ENCODE results near the gene TRAF6.
A peak's percentile ranks its signal among the peaks of the same experiment; 100 is the strongest.

The TRAF6 gene

GRCh38 chr11:36451681-36452080, 58.4 kb downstream of the TRAF6 start:
- in situ Hi-C loops (cut with HindIII; ENCODE audit: low sequenced_read_pairs), result loop anchor here (25.0 kb wide), 1 partner anchor 639 kb away; no protein-coding TSS in a partner anchor

GRCh38 chr11:36451045-36451444, 59.0 kb downstream of the TRAF6 start:
- no peak for DNase-seq (ENCODE audit: low read depth)
- H3K4me3 ChIP-seq (ENCODE audit: low read depth, low read length), result no peak overlapping the region
- no peak for TF ChIP-seq CTCF (IDR thresholded peaks at IDR 0.05; ENCODE audit: low read depth, low read length, missing control alignments)
- in situ Hi-C loops (cut with HindIII; ENCODE audit: low sequenced_read_pairs), result loop anchor here (25.0 kb wide), 1 partner anchor 639 kb away; no protein-coding TSS in a partner anchor

More at GRCh38 chr11:36451681-36452080, 58.4 kb downstream of the TRAF6 start:
- no peak for DNase-seq (ENCODE audit: low read depth)
- H3K4me3 ChIP-seq (ENCODE audit: low read depth, low read length), result no peak overlapping the region
- TF ChIP-seq CTCF (IDR thresholded peaks at IDR 0.05; ENCODE audit: low read depth, low read length, missing control alignments), result no peak

GRCh38 chr11:36450110-36450572, 59.9 kb downstream of the TRAF6 start:
- in situ Hi-C loops (cut with HindIII; ENCODE audit: low sequenced_read_pairs), result loop anchor here (25.0 kb wide), 1 partner anchor 638 kb away; no protein-coding TSS in a partner anchor
- DNase-seq (ENCODE audit: low read depth), result no peak
- no peak overlapping the region for H3K4me3 ChIP-seq (ENCODE audit: low read depth, low read length)
- TF ChIP-seq CTCF (IDR thresholded peaks at IDR 0.05; ENCODE audit: low read depth, low read length, missing control alignments), result no peak

GRCh38 chr11:36449561-36450096, 60.4 kb downstream of the TRAF6 start:
- TF ChIP-seq CTCF (IDR thresholded peaks at IDR 0.05; ENCODE audit: low read depth, low read length, missing control alignments), result no peak
- in situ Hi-C loops (cut with HindIII; ENCODE audit: low sequenced_read_pairs), result loop anchor here (25.0 kb wide), 1 partner anchor 637 kb away; no protein-coding TSS in a partner anchor
- peak; percentile 76 for DNase-seq (ENCODE audit: low read depth)
- H3K4me3 ChIP-seq (ENCODE audit: low read depth, low read length), result no peak overlapping the region

GRCh38 chr11:36447947-36448346, 62.1 kb downstream of the TRAF6 start:
- DNase-seq (ENCODE audit: low read depth), result no peak
- no peak overlapping the region for H3K4me3 ChIP-seq (ENCODE audit: low read depth, low read length)
- in situ Hi-C loops (cut with HindIII; ENCODE audit: low sequenced_read_pairs), result no loop called here
- no peak for TF ChIP-seq CTCF (IDR thresholded peaks at IDR 0.05; ENCODE audit: low read depth, low read length, missing control alignments)

GRCh38 chr11:36447514-36447913, 62.6 kb downstream of the TRAF6 start:
- H3K4me3 ChIP-seq (ENCODE audit: low read depth, low read length), result no peak overlapping the region
- in situ Hi-C loops (cut with HindIII; ENCODE audit: low sequenced_read_pairs), result no loop called here
- DNase-seq (ENCODE audit: low read depth), result no peak
- no peak for TF ChIP-seq CTCF (IDR thresholded peaks at IDR 0.05; ENCODE audit: low read depth, low read length, missing control alignments)

All from astrocyte of the cerebellum (primary cell).